K562 (cell line): ENCODE measurements around the gene ARHGAP4. TPM values are rescaled to one million over a fixed set of nuclear protein-coding genes. Genes with fewer than 3 reads are reported as not detected.

ENCODE experiments used
- PBX2 ChIP-seq, 2 experiments: IDR thresholded peaks in 1 of 2; conservative IDR thresholded peaks in 1 of 2; 2 replicates each; pipeline ENCODE4 v1.6.1; 2016; ENCODE audit warnings: low read depth in 2 of 2, mild to moderate bottlenecking in 1 of 2, missing compliant biosample characterization in 1 of 2, missing genetic modification characterization in 1 of 2, moderate library complexity in 1 of 2
- PKNOX1 ChIP-seq: fragments of 450-650 bp; IDR thresholded peaks from 2 replicates; pipeline ENCODE4 v1.6.1; 2016
- POLR2G ChIP-seq: fragments of 200-400 bp; formaldehyde crosslinking; IDR thresholded peaks from 2 replicates; pipeline ENCODE4 v1.6.1; 2017; ENCODE audit warnings: low read depth, mild to moderate bottlenecking, antibody characterized with exemption, low read length, moderate library complexity
- RBFOX2 ChIP-seq: fragments of 200-400 bp; formaldehyde crosslinking; IDR thresholded peaks from 2 replicates; pipeline ENCODE4 v1.6.1; 2017; ENCODE audit warnings: low read depth, mild to moderate bottlenecking, low read length, moderate library complexity
- polyA plus RNA-seq, 8 experiments: library from polyadenylated mRNA; depleted of rRNA in 4 of 8; stranded (reverse) in 5 of 8; unstranded in 3 of 8; fragments of >200 nt; fragmentation: Nextera tagmentation in 2 of 8; fragmentation: Illumina TruSeq in 1 of 8; extraction: Ambion mirVana in 2 of 8; extraction: Trizol in 1 of 8; gene quantifications; 2 replicates each; pipeline versions ENCODE4 v1.2.1 to v1.2.3, GENCODE V29; 2011 to 2014; ENCODE audit warnings: inconsistent platforms in 1 of 8, missing spikeins in 1 of 8
- total RNA-seq, 7 experiments: library from RNA; depleted of rRNA in 6 of 7; stranded (reverse); fragments of >200 nt in 6 of 7; fragmentation: Illumina TruSeq in 2 of 7; extraction: Trizol in 2 of 7; gene quantifications; 2 replicates each; pipeline versions ENCODE4 v1.2.1 to v1.2.3, GENCODE V29; 2011 to 2021; ENCODE audit warnings: low replicate concordance in 1 of 7

ARHGAP4 gene
- total and polyA plus RNA-seq, 9 of the 15 experiments (the other 6 are each of a cell fraction or from before 2014, with no cell fraction given) = 0.30 to 81.8 (median 13.5) TPM

- 0 out of 2 replicates have a peak, but pooled peaks have one; percentile 11 for TF ChIP-seq PBX2 (CRISPR knock-in tag; IDR thresholded peaks at IDR 0.05; ENCODE audit: low read depth)
- no peak for TF ChIP-seq PBX2 (tag; conservative IDR thresholded peaks at IDR 0.05; ENCODE audit: low read depth)
- peak; percentile 63 for TF ChIP-seq POLR2G
- TF ChIP-seq PKNOX1 = peak; percentile 68
- peak; percentile 78 for TF ChIP-seq RBFOX2
Measured at GRCh38 chrX:153969125-153969903, 43.2 kb upstream of the ARHGAP4 start (continued).
